ENCODE measurements around the gene MLST8.

The MLST8 gene

DNA sequence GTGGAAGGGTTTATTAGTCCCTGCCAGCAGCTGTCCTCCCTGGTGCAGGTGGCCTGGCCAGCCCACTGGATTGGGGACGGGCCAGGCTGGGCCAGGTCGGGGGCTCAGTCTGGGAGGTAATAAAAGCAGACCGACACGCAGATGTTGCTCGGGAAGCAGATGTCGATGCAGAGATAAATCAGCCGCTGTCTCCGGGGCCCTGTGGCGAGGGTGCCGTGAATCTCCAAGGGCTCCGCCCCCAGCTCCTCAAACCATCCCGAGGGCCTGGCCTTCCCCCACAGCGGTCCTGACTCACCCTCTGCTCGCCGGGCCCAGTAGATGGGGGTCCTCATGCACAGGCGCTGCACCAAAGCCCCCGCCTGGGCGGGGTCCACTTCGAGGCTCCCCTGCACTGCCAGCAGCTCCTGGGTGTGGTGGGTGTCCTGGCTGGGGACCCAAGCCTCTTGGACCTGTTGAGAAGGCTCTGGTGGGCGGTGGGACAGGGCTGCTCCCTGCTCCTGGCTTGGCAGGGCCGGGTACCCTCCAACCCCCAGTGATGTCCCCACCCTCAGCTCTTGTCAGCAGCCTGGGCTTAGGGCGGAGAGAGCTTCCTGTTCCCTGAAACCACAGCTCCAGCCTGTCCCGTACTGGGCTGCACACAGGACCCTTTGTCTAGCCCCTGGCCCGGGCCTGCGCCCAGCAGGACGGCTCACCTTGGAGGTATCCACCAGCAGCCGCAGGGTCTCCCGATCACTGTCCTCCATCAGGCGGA lies 4.2 kb downstream of the MLST8 start:
- no peak for DNase-seq (ENCODE audit: low spot score)

- DNase-seq (ENCODE audit: low spot score), result no peak
These were observed 4.7 kb downstream of the MLST8 start for GRCh38 chr16:2210009-2210332.

GRCh38 chr16:2210386-2211365 lies 5.4 kb downstream of the MLST8 start, which contains the start of gene BRICD5:
TSS of gene BRICD5 (minus strand) at chr16:2210863. CDS start at chr16:2210833, 30 bp downstream.
- DNase-seq (ENCODE audit: low spot score), result no peak

- no peak for DNase-seq (ENCODE audit: low spot score)
These were observed 6.7 kb downstream of the MLST8 start for GRCh38 chr16:2211923-2212347.

- no peak for DNase-seq (ENCODE audit: low spot score)
These were observed 7.4 kb downstream of the MLST8 start for GRCh38 chr16:2212362-2213324.

- DNase-seq (ENCODE audit: low spot score), result no peak
These were observed 8.8 kb downstream of the MLST8 start for GRCh38 chr16:2213817-2214718.

GRCh38 chr16:2214719-2214968 lies 9.4 kb downstream of the MLST8 start, which contains the start of gene PGP:
TSS of gene PGP (minus strand) at chr16:2214840. CDS start at chr16:2214777, 63 bp downstream.
- no peak for DNase-seq (ENCODE audit: low spot score)

DNA sequence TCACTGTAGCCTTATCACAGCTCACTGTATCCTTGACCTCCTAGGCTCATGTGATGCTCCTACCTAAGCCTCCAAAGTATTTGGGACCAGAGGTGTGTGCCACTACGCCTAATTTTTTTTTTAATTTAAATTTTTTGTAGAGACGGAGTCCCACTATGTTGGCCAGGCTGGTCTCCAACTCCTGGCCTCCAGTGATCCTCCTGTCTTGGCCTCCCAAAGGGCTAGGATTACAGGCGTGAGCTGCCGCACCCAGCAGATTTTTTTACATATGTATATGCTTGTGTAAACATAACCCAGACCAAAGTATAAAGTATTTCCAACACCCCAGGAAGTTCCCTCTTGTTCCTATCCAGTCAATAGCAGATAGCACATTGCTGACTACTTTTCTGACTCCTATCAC lies 11.1 kb downstream of the MLST8 start:
- no peak for DNase-seq (ENCODE audit: low spot score)

- DNase-seq (ENCODE audit: low spot score), result peak; percentile 99
These were observed 18.1 kb downstream of the MLST8 start, which contains the start of gene E4F1 for GRCh38 chr16:2223221-2223941. TSS of gene E4F1 (plus strand) at chr16:2223591. CDS start at chr16:2223614, 23 bp downstream.

- peak; percentile 73 for DNase-seq (ENCODE audit: low spot score)
These were observed 18.8 kb downstream of the MLST8 start for GRCh38 chr16:2223942-2224486.

DNA sequence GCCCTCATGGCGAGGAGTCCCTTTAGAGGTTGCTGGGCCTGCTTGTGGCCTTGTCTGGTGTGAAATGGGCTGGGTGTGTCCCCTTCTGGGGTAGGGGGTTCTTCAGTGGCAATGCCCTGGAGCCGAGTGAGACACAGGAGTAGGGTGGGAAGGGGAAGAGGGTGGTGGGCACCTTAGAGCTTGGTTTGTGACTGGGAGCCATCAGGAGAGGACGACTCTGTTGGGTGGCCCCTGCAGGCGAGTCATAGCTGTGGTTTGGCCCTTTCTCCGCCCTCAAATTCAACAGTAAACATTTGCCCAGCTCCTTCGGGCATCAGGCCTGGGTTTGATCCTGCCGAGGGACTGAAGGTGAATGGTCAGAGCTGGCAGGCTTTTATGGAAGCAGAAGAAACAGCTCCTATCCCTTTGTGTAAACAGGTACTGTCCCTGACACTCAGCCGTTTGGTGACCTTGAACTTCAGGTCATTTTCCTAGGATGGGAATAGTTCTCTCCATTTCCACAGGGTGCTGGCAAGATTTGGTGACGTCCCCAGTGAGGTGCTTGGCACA lies 21.1 kb downstream of the MLST8 start:
- no peak for DNase-seq (ENCODE audit: low spot score)

- DNase-seq (ENCODE audit: low spot score), result no peak
These were observed 21.7 kb downstream of the MLST8 start for GRCh38 chr16:2226918-2227317.

DNA sequence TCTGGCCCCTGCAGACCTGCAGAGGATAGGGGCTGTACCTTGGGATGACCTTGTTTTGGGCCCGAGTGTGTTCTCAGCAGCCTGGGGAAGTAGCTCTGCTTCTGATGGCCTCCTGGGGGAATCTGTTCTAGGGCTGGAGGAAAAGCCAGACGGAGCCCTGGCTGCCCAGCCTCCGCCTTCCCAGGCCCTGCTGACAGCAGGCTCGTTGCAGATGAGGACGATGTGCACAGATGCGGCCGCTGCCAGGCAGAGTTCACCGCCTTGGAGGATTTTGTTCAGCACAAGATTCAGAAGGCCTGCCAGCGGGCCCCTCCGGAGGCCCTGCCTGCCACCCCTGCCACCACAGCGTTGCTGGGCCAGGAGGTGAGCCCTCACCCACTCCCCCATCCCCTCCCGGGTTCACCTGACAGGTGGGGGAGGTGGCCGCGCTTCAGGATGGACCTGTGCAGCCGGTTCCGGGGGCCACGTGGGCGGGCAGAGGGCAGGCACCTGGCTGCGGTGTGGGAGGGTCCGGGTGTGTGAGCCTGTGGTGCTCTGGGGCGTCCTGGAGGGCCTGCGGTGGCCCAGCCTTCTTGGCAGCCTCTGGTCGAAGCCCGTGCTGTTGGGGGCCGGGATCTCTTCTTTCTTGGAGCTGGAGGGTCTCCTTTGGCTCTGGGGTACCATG lies 23.0 kb downstream of the MLST8 start:
- no peak for DNase-seq (ENCODE audit: low spot score)

DNA sequence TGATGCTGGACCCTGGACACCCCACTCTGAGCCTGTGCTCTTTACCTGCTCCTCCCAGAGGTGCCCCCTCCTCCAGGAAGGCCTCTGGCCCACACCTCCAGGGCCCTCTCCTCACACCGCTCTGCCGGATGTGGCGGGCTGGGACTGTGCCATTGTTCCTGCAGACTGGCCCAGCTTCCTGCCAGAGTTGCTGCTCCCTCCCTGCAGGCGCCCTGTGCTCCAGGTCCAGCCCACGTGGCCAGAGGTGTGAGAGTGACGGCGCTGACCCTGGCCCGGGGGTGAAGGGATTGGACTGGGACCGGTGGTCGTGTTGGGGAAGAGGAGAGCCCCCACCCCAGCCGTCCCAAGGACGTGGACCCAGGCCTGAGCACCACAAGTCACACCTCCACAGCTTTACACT lies 23.8 kb downstream of the MLST8 start:
- DNase-seq (ENCODE audit: low spot score), result no peak

DNA sequence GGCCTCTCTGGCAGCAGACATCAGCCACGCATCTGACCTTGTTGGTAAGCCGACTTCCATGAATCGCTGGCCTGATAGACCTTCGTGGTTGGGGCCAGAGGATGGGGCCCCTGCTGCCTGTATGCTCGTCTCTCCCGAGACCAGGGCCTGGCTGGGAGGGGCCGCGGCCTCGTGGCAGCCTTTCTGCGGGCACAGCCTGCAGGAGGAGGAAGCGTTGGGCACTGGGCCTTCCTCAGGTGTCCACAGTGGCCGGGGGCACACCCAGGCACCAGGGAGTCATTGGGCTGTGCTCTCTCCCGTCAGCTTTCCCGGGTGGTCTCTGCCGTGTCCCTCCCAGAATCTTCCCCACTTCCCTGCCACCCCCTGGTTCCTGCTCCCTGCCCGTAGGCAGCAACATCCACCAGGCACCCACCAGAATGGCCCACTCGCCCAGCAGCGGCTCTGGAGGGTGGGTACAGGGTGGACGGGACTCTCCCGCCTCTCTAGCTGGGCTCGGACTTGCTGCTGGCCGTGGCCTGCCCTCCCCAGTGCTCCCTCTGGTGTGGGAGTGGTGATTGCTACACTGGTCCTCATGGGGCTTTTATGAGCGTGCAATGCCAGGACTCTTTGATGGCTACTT lies 24.5 kb downstream of the MLST8 start:
- no peak for DNase-seq (ENCODE audit: low spot score)

DNA sequence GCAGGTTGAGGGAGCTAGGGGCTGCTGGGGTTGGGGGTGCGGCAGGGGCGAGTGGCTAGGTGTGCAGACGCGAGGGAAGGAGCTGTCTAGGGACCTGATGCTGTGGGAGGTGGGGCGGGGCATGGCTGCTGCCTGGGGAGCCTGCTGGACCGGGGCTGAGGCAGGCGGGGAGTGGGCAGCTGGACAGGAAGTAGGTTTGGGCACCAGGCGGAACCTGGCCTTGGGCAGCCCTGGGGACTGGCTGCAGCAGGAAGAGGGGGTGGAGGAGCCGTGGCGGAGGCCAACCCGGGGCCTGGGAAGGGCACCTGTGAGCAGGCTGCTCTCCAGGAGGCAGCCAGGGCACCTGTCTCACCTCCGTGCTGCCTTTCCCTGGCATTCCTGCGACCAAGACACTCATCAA lies 25.1 kb downstream of the MLST8 start:
- DNase-seq (ENCODE audit: low spot score), result no peak

DNA sequence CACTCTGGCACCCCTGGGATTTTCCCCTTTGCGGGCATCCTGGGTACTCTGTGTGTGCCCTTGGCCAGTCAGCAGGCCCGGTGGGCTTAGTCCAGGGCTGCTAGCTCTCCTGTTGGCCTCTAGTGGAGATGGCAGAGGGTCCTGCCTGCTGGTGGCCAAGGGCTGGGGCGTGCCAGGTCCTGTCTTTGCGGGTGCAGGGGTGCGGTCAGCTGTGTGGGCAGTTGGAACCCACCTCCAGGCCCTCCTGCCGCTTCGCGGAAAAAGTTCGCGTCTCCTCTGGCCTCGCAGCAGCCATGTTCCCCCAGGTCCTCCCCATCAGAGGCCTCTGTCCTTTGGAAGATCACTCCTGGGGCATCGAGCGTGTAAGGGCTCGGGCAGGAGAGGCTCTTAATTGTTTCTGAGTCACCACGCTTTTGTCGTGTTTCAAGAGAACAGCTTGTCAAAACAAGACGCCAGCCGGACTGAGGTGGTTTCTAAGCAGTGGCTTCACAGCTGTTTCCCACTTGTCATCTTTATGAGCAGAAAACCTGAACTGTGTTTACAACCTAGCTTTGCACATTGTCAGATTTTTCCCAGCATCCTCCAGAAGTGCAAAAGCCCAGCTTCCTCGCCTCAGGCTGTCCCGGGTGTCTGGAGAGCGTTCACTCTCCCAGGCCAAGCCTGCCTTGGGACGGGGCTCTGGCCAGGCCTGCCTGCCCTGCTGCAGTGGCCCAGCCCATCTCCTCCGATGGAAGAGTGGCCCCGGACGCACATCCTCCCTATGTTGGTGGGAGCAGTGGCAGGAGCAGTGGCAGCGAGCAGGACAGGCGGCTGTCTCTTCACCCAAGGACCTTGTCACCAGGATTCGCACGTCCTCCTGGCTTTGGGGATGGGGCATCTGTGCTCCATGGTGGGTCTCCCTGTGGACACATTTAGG lies 26.0 kb downstream of the MLST8 start:
- no peak for DNase-seq (ENCODE audit: low spot score)

Data from GM03348 (cell line).